ENCODE measurements around the gene ATF6B.

DNA sequence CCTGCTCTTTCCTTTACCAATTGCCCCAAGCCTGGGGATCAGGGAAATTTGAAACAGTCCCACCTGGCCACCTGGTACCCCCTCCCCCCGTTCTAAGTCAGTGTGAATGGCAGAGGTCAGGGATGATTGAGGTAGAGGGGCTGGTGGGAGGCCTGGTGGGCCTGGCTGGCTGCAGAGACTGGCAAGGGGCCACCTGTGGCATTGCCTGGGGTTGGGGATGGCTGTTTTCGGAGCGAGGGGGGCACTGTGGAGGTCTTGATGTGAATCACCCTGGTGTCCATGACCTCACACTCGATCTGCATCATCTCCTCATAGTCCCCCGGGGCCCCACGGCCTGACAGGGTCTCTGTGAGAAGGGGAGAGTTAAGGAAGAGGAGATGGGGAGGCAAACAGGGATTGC is 12.4 kb downstream of the ATF6B start:
- no peak for TF ChIP-seq EZH2phosphoT487 (IDR thresholded peaks at IDR 0.05; ENCODE audit: low read depth)
- TF ChIP-seq, protein P1, sequence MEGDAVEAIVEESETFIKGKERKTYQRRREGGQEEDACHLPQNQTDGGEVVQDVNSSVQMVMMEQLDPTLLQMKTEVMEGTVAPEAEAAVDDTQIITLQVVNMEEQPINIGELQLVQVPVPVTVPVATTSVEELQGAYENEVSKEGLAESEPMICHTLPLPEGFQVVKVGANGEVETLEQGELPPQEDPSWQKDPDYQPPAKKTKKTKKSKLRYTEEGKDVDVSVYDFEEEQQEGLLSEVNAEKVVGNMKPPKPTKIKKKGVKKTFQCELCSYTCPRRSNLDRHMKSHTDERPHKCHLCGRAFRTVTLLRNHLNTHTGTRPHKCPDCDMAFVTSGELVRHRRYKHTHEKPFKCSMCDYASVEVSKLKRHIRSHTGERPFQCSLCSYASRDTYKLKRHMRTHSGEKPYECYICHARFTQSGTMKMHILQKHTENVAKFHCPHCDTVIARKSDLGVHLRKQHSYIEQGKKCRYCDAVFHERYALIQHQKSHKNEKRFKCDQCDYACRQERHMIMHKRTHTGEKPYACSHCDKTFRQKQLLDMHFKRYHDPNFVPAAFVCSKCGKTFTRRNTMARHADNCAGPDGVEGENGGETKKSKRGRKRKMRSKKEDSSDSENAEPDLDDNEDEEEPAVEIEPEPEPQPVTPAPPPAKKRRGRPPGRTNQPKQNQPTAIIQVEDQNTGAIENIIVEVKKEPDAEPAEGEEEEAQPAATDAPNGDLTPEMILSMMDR (IDR thresholded peaks at IDR 0.05; ENCODE audit: low read depth, low read length), result no peak
